HG03460 (cell line): Measurements from ENCODE around the gene TLK1.

Experiments
- ATAC-seq: cut with Tn5 transposase; IDR thresholded peaks from one replicate; pipeline ENCODE4 v1.9.1; 2021; ENCODE audit not compliant: unreplicated experiment

TLK1 gene

GRCh38 chr2:171009386-171009785 is 151.3 kb downstream of the TLK1 start:
- ATAC-seq, result no peak

- ATAC-seq, result no peak
Measured at GRCh38 chr2:171008550-171009205, 152.0 kb downstream of the TLK1 start.

GRCh38 chr2:171004833-171005232 is 155.9 kb downstream of the TLK1 start:
- ATAC-seq, result no peak

GRCh38 chr2:171004363-171004762 is 156.3 kb downstream of the TLK1 start:
- no peak for ATAC-seq

GRCh38 chr2:170999654-171000053 is 161.0 kb downstream of the TLK1 start:
- ATAC-seq, result no peak

GRCh38 chr2:170997893-170998597 is 162.6 kb downstream of the TLK1 start:
- no peak for ATAC-seq

GRCh38 chr2:170996316-170996715 is 164.4 kb downstream of the TLK1 start:
- no peak for ATAC-seq

- no peak for ATAC-seq
Measured at GRCh38 chr2:170991398-170992182, 169.1 kb downstream of the TLK1 start.

GRCh38 chr2:170986566-170987258 is 174.0 kb downstream of the TLK1 start:
- ATAC-seq, result no peak

GRCh38 chr2:170985407-170985806 is 175.3 kb downstream of the TLK1 start:
- no peak for ATAC-seq

- ATAC-seq, result no peak
Measured at GRCh38 chr2:170984079-170984478, 176.6 kb downstream of the TLK1 start.

- no peak for ATAC-seq
Measured at GRCh38 chr2:170975943-170976270, 184.8 kb downstream of the TLK1 start.

GRCh38 chr2:170975127-170975942 is 185.4 kb downstream of the TLK1 start:
- no peak for ATAC-seq

- no peak for ATAC-seq
Measured at GRCh38 chr2:170974304-170974993, 186.2 kb downstream of the TLK1 start.

- peak; percentile 93 for ATAC-seq
Measured at GRCh38 chr2:170973492-170974303, 187.0 kb downstream of the TLK1 start.

- ATAC-seq, result no peak
Measured at GRCh38 chr2:170973225-170973491, 187.5 kb downstream of the TLK1 start.

- no peak for ATAC-seq
Measured at GRCh38 chr2:170972296-170973224, 188.1 kb downstream of the TLK1 start.

GRCh38 chr2:170971071-170971470 is 189.6 kb downstream of the TLK1 start:
- no peak for ATAC-seq
